Measurements from ENCODE around the gene MMS22L.

MMS22L gene, protein sequence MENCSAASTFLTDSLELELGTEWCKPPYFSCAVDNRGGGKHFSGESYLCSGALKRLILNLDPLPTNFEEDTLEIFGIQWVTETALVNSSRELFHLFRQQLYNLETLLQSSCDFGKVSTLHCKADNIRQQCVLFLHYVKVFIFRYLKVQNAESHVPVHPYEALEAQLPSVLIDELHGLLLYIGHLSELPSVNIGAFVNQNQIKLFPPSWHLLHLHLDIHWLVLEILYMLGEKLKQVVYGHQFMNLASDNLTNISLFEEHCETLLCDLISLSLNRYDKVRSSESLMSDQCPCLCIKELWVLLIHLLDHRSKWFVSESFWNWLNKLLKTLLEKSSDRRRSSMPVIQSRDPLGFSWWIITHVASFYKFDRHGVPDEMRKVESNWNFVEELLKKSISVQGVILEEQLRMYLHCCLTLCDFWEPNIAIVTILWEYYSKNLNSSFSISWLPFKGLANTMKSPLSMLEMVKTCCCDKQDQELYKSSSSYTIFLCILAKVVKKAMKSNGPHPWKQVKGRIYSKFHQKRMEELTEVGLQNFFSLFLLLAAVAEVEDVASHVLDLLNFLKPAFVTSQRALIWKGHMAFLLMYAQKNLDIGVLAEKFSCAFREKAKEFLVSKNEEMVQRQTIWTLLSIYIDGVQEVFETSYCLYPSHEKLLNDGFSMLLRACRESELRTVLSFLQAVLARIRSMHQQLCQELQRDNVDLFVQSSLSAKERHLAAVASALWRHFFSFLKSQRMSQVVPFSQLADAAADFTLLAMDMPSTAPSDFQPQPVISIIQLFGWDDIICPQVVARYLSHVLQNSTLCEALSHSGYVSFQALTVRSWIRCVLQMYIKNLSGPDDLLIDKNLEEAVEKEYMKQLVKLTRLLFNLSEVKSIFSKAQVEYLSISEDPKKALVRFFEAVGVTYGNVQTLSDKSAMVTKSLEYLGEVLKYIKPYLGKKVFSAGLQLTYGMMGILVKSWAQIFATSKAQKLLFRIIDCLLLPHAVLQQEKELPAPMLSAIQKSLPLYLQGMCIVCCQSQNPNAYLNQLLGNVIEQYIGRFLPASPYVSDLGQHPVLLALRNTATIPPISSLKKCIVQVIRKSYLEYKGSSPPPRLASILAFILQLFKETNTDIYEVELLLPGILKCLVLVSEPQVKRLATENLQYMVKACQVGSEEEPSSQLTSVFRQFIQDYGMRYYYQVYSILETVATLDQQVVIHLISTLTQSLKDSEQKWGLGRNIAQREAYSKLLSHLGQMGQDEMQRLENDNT

GRCh38 chr6:97282726-97283617 is at the start of gene MMS22L:
MMS22L (minus strand) TSS chr6:97283216; CDS start chr6:97282477, 739 bp downstream.
- peak; percentile 85 to 90 (median 88) for DNase-seq (ENCODE audit: low read depth in 3 of 3)

GRCh38 chr6:97322811-97323210 is 39.8 kb upstream of the MMS22L start:
- DNase-seq (ENCODE audit: low read depth in 3 of 3): no peak

- DNase-seq (ENCODE audit: low read depth in 3 of 3): no peak
Measured at GRCh38 chr6:97322226-97322625, 39.2 kb upstream of the MMS22L start.

- DNase-seq (ENCODE audit: low read depth in 3 of 3): no peak
Measured at GRCh38 chr6:97316978-97317377, 34.0 kb upstream of the MMS22L start.

- DNase-seq (ENCODE audit: low read depth in 3 of 3): no peak
Measured at GRCh38 chr6:97312241-97312640, 29.2 kb upstream of the MMS22L start.

DNA sequence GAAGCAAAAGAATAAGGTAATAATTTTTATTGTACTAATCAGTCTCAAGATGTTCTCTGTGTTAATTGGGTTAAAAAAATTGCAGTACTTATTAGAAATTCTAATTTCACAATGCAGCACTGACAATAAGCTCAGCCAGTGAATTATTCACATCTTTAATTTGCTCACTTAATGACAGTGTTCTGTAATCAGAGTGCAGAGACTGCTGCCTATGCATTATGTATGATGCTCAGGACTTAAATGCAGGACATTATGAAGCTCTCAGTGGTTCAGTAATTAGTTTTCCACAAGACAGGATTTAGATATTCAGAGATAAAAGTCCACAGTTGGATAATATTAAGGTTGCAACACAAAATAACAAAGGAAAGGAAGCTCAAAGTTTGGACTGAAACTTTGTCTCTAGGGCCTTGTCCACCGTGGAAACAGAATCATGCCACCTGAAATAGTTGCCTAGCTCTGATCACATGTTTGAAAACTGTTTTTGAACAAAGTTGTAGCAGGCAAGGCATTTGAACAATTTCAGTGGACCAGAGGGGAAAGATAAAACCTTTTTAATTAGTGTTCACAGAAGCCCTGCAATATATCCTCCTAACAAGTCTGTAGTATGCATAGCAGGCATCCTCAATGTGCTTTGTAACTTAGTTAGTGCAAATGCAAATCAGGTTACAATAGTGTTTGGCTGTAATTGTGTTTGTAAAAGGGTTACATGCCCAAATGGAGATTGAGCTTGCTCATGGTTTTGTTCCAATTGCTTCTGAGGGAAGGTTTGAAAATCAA is 23.7 kb upstream of the MMS22L start:
- no peak for DNase-seq (ENCODE audit: low read depth in 3 of 3)

DNA sequence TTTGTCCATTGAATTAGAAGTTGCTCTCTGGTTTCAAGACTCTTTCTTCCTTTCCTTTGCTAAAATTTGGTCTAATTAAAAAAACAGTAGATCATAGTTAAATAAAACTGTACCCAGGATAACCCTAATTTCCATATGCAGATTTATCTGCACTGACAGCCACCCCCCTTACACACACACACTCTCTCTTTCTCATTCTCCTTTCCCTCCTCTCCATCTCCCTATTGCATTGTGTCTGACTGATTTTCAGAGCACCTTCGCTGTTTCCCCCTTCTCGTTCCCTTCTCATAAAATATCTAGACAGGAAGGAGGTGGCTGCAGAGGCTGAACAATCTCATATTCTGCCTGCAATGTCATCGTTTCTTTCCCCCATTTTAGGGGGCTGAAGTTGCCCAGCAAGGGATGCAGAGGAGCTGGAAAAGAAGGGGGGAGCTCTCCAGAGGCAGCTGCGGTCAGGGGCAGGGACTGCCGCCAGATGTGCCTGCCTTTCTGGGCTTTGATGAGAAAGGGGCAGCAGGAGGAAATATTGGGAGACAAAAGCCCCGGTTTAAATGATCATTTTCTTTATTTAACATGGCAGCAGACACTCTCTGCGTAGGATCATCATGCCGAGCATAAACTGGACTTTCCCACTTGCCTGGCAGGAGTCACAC is 22.5 kb upstream of the MMS22L start:
- DNase-seq (ENCODE audit: low read depth in 3 of 3): no peak

GRCh38 chr6:97304701-97305100 is 21.7 kb upstream of the MMS22L start:
- no peak for DNase-seq (ENCODE audit: low read depth in 3 of 3)

- DNase-seq (ENCODE audit: low read depth in 3 of 3): no peak
Measured at GRCh38 chr6:97294451-97294850, 11.4 kb upstream of the MMS22L start.

- no peak for DNase-seq (ENCODE audit: low read depth in 3 of 3)
Measured at GRCh38 chr6:97293198-97293696, 10.2 kb upstream of the MMS22L start.

GRCh38 chr6:97292671-97293070 is 9.7 kb upstream of the MMS22L start:
- DNase-seq (ENCODE audit: low read depth in 3 of 3): no peak

DNA sequence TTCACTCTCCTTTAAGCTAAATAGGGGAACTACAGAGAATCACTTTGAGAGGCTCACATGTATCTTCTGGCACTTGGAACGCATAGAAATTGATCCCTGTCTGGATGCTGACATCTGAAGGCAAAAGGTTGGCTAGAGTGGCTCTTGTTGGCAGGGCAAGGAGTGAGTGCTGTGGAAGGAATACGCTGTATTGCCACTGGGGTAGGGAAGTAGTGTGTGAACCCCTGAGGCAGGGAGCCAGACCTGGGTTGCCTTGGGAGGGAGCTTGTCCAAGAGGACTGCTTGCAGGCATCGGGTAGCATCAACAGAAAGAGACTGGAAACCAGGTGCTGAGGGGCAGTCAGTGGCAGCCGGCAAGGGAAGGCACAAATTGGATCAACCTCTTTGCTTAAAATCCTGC is 8.9 kb upstream of the MMS22L start:
- DNase-seq (ENCODE audit: low read depth in 3 of 3): no peak

- DNase-seq (ENCODE audit: low read depth in 3 of 3): no peak
Measured at GRCh38 chr6:97289332-97289731, 6.3 kb upstream of the MMS22L start.

GRCh38 chr6:97288188-97288587 is 5.2 kb upstream of the MMS22L start:
- no peak for DNase-seq (ENCODE audit: low read depth in 3 of 3)

DNA sequence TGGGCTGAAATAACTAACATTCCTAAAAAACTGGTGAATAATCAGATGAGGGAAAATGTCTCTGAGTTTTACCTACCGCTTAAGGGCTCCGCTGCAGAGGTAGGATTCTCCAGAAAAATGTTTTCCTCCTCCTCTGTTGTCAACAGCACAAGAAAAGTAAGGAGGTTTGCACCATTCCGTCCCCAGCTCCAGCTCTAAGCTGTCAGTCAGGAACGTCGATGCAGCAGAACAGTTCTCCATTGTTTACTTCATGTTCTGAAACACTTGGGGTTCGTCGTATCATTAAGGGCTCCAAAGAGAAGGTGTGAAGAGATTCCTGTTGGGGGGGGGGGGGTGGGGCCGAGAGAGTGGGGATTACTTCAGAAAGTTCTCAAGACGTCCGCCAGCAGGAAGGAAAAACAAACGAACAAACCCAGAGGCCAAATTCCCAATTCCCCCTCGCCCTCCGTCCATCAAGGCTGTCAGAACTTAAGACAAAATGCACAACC is 734 bp downstream of the MMS22L start:
- no peak for DNase-seq (ENCODE audit: low read depth in 3 of 3)

- DNase-seq (ENCODE audit: low read depth in 3 of 3): no peak
Measured at GRCh38 chr6:97280766-97281165, 2.2 kb downstream of the MMS22L start.

DNA sequence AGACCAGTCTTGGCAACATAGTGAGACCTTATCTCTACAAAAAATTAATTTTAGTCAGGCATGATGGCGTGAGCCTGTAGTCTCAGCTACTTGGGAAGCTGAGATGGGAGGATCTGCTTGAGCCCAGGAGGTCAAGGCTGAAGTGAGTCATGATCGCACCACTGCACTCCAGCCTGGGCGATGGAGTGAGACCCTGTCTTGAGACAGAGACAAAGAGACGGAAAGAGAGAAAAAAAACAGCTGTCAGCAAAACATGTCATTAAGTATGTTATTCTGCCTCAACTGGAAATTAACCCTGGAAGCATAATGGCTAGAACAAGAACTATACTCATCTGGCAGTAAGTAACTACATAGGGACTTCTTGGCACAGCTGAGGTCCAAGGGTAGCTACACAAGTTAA is 7.2 kb downstream of the MMS22L start:
- no peak for DNase-seq (ENCODE audit: low read depth in 3 of 3)

DNA sequence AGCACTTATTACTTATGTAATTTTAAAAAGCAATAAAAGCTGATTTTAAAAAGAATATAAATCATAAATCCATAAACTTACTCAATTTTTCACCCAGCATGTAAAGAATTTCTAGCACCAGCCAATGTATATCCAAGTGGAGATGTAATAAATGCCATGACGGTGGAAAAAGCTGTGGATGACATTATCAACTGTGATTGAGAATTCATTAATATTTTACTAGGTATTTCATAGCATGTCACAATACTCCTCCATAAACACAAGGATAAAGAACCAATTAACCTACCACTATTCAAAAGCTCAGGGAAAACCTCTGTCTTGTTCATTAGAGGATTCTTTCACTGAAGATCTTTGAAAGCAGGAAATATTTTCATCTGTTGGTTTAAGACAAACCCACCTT is 13.2 kb downstream of the MMS22L start:
- DNase-seq (ENCODE audit: low read depth in 3 of 3): no peak

- DNase-seq (ENCODE audit: low read depth in 3 of 3): no peak
Measured at GRCh38 chr6:97262676-97263075, 20.3 kb downstream of the MMS22L start.
